DMS79 (cell line): ENCODE results near the gene REELD1.

Experiments
- DNase-seq: peaks from one replicate; lab custom pipeline; 2025; lab: John Stamatoyannopoulos, UW

The REELD1 gene

DNA sequence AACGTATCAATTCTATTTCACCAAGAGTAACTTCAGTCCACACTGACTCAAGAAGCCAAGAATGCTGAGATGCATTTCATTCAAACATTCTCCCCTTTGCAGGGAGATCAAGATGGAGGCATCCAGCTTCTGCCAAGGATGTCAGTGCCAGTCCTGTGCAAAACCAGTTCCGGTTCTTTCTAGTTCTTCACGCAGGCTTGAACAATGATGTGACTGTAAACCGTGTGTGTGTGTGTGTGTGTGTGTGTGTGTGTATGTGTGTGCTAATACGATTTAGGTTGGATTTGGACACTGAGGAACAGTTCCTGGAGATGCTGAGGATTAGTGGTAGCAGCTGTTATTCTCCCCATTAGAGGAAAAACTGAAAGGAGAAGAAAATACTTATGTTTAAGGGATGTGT, at the start of gene REELD1:
Gene REELD1 (plus strand): TSS at position 301 of the 400 bp plus-strand sequence. CDS start 2,415 bp downstream, outside the sequence.
- DNase-seq: no peak

DNA sequence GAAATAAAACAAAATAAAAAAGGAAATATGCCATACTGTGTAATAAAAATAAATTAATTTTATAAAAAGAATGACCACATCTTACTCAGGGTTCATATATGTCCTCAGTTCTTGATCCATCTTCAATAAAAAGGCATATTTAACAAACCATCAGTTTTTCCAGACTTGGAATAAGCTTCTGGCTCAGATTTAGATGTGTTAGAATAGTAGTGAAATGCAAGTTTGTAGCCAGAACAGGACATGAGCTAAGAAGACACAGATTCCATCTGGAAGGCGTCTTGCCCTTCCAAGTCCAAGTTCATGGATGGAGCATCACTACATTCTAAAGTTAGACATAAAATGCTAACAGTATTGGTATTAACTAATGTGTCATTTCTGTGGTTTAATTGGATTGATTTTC, 49.1 kb upstream of the REELD1 start:
- no peak for DNase-seq

DNA sequence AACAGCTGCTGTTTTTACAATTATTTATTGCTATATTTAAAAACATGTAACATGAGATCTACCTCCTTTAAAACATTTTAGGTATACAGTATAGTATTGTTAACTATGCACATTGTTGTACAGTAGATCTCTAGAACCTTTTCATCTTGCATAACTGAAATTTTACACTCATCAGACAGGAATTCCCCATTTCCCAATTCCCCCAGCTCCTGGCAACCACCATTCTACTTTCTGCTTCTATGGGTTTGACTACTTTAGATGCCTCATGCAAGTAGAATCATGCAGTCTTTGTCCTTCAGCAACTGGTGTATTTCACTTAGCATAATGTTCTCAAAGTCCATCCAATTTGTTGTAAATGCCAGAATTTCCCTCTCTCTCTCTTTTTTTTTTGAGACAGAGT, 48.5 kb upstream of the REELD1 start:
- no peak for DNase-seq

- no peak for DNase-seq
Observed at GRCh38 chr4:146170149-146170548, 44.2 kb upstream of the REELD1 start.

GRCh38 chr4:146175541-146176453, 38.5 kb upstream of the REELD1 start, which contains the start of gene LSM6:
Gene LSM6 (plus strand): TSS chr4:146175718. CDS start chr4:146182922, 7,204 bp downstream.
- no peak for DNase-seq

GRCh38 chr4:146176891-146177290, 37.4 kb upstream of the REELD1 start:
- no peak for DNase-seq

DNA sequence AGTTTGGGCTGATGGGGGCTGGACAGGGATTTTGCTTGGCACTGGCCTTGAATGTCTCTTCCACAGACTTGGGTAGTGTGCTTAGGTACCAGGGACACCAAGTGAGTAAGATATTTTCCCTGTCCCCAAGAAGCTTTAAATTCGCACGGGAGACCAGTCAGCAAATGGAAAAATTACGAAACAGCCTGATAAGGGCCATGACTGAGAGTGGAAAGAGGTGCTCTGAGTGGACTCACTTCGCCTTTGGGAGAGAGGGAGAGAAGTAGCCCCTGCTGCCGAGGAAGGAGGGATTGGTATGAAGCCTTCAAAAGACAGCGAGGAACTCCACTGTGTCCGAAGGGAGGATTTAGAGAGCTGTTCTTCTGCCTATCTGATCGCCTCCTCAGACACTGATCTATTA, 36.2 kb upstream of the REELD1 start:
- DNase-seq: no peak

DNA sequence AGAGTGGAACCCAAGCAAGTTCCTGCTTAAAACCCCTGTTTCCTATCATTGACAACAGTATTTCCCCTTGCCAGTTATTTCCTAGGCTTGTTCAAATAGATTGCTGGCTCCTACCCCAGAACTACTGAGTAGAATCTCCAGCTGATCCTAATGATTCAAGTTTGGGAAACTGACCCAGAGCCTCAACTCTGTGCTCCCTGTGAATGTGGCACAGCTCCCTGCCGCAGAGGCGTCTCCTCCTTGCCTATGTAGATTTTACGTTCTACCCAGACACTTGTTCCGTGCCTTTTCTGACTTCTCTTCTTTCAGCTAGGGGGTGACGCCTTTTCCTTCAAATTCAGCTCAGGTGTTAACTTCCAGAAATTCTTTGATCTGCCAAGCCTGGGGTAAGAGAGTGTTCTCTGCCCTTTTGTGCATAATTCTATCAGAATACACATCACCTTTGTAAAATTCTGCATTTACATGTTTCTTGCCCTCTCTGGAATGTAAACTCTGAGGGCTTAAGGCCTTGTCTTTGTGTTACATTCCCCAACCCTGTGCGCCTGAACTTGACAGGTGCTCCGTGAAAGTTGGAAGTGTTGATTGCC, 34.5 kb upstream of the REELD1 start:
- no peak for DNase-seq

DNA sequence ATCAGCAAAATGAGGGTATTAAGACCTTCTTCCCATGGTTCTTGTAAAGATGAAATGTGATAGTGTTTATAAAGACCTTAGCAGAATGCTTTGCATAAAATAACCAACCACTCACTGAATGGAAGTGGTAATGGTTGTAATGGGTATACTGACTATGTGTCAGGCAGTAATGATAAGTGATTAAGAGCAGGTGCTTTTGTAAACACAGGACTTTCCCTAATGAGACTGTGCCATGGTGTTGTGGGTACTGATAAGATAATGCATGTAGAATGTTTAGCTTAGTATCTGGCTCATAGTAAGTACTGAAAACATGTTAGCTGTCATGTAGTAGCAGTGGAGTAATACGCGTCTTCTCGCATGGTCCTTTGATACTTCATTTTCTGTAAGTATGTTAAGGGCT, 31.9 kb upstream of the REELD1 start:
- DNase-seq: no peak

DNA sequence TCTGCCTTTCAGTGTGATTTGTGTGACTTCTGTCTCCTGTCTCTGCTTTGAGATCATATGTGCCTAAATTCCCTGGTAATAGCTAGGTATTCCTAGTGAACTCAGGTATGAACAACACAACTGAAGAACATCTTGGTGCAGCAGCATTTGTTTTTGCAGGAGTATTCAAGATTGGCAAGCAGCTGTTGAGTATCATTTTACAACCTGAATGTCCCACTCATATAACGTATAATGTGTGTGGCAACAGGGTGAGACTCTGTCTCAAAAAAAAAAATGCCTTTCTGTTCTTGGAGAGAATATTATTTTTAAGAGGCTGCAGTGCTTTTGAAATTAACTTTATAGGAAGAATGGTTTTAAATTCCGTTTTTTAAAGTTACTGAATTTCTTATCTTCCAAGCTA, 31.1 kb upstream of the REELD1 start:
- no peak for DNase-seq

DNA sequence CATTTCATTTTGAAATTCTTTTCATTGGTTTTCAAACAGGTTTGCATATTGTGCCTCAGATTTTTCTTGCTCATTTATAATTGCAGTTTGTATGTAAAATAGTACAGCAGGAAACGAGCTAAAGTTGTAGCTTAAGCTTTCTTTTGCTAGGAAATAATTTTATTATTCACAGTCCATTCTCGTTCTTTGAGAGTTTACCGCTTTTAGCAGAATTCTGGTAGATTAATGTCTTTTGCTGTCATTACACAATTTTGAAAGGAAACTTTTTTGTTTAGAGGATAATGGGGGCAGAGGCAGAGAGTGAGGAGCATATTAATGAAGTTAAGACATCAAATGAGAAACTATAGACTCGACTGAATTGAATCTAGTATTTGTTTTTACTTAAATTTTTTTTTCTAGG, 28.3 kb upstream of the REELD1 start:
- no peak for DNase-seq

DNA sequence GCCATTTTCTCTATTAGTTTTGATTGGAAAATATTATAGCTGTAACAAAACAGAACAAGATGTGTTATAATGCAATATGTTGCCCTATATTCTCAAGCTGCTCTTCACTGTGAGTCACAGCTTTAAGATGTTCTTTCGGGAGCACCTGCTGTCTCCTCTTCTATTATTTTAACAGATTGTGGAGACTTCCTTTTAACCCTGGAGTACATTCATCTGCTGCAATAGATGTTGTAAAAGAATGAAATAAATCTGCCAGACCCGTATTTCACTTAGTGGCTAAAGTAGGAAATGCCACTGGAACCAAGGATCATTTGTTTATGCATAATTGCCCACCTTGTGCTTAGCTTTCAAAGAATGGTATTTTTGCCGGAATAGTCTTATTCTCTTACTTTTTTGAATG, 27.7 kb upstream of the REELD1 start:
- DNase-seq: no peak

GRCh38 chr4:146190456-146190855, 23.9 kb upstream of the REELD1 start:
- no peak for DNase-seq

DNA sequence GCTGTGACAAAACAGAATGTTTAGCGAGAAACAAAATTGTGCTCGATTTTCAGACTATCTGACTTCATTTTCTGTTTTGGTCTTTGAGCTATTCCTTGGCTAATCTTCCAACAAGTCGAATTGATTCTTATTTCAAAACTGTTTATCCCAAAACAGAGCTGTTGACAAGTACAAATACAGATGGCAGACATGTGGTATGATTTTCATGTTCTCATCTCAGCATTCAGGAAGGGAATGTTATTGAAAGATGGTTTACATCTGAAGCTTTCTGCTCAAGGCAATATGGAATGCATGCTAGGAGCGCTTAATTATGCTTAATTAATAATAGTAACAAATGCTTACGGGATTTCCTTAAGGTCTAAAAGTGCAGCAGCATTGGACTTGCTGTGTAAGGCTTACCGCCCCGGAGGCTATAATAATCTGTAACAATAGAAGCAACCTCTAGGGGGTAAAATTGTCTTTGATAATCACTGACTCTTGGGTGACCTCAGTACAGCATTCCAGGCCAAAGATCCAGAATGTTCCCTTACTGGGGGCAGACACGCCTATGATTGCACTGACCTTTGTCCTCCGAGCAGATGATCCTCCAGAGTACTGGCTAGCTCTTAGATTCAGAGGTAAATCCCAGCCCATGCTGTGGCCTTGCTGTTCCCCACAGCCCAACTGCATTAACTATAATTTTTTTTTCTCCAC, 22.4 kb upstream of the REELD1 start:
- DNase-seq: no peak

- DNase-seq: no peak
Observed at GRCh38 chr4:146193628-146194027, 20.7 kb upstream of the REELD1 start.

GRCh38 chr4:146194212-146194611, 20.1 kb upstream of the REELD1 start:
- no peak for DNase-seq

DNA sequence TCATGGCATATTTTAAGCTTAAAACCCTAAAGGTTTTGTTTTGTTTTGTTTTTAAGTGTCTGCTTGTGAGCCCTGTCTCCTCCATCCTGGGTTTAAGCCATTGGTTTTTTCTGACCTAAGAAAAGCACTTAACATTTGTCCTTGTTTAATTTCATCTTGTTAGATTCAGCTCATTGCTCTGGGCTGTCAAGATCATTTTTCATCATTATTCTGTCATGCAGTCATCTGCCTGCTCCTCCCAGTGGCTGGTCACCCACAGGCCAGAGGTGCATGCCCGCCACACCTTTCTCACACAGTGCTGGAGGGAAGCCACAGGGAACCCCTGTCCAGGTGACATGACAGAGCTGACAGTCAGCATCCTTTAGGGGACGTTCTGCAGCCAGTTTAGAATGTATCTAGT, 11.7 kb upstream of the REELD1 start:
- no peak for DNase-seq

DNA sequence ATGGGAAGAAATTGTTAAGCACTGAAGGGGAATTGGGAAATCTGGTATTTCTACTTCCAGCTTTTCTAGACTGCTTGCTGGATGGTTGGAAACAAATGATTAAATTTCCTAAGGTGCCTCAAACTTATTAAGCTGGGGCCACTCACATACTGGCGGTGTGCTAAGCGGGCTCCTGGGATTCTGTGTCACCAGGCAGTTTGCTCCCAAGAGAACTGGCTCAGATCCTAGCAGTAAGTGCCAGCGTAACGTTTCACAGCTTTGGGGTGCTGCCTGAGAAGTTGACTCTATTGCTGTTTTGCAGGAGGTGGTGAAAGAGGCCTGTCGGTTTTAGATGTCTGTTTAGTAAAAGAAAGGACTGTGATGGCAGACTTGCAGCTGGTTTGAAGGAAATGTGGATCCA, 6.9 kb upstream of the REELD1 start:
- DNase-seq: no peak

GRCh38 chr4:146210890-146211289, 3.4 kb upstream of the REELD1 start:
- no peak for DNase-seq

GRCh38 chr4:146211440-146211839, 2.9 kb upstream of the REELD1 start:
- no peak for DNase-seq

DNA sequence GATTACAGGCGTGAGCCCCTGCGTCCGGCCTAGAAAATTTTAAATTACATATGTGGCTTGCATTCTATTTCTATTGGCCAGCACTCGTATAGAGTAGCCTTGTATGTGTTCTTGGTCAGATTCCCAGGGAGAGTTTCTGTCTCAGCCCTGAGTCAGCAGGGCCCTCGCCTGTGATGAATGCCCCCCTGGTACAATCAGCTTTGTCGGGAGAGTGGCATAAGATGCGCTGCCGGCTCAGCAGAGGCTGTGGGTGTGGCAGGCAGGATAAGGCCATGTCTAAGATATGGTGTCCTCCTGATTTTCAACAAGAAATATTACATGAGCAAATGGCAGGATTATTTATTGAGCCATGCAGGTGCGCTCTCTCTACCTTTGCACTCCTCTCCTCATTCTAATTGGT, 1.6 kb upstream of the REELD1 start:
- DNase-seq: no peak

DNA sequence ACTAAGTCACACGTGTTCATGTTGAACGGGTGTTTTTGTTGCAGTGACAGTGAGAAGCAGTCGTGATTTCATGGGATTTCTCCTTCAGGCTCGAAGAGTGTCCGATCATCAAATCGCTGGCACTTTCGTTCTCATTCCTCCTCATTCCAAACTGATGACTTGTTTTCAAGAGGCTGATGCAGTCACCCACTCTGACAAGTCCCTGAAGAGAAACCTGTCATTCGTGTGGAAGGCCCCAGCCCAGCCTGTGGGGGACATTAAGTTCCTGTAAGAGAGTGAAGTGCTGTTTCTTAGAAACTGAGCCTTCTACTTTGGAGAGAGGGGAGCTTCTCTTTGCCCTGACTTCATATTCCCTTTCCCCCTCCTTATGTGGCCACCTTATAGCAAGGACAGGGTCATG, 8.0 kb downstream of the REELD1 start:
- DNase-seq: no peak
